Measurements from ENCODE around the gene FAM149A.

GRCh38 chr4:186092296-186092695 lies 12.2 kb upstream of the FAM149A start:
- TF ChIP-seq CTCF (IDR thresholded peaks at IDR 0.05; ENCODE audit: poor library complexity), result no peak
- TF ChIP-seq EZH2 (IDR thresholded peaks at IDR 0.05; ENCODE audit: borderline replicate concordance), result no peak

All from hepatocyte (in vitro differentiated cells).